GM13977 (cell line): ENCODE results near the gene THAP11.

Source experiments
- DNase-seq: peaks from one replicate; pipeline ENCODE4 v3.0.0; 2012; ENCODE audit warnings: low spot score
- in situ Hi-C: fragments of 300-500 bp; cut with MboI; formaldehyde crosslinking; loops from one replicate; pipeline ENCODE4 v1.12.0; 2022; ENCODE audit warnings: low sequenced_read_pairs, low pct_unique_long_range_greater_than_20kb, mixed read lengths, inconsistent platforms; ENCODE audit not compliant: unreplicated experiment
- TF ChIP-seq, protein P1 (sequence below): IDR thresholded peaks from 2 replicates; pipeline ENCODE4 v1.5.1; 2012; ENCODE audit warnings: mild to moderate bottlenecking, control low read depth; ENCODE audit not compliant: insufficient read depth; ENCODE audit errors: extremely low read depth, missing control alignments

THAP11 gene

DNA sequence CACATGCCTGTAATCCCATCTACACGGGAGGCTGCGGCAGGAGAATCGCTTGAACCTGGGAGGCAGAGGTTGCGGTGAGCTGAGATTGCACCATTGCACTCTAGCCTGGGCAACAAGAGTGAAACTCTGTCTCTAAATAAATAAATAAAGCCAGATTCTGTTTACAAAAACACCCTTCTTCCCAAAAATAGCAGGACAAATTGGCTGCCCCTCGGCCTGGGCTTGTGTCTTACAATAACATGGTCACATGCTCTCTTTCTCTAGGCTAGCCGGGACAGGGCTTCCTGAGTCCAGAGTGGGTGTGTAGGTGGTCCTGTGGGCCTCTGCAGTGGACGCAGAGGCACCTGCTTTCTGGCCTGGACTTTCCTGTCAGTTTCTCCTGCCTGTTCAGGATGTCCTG, 27.5 kb downstream of the THAP11 start:
- no peak for DNase-seq
- in situ Hi-C loops: no loop called here
- TF ChIP-seq, protein P1, sequence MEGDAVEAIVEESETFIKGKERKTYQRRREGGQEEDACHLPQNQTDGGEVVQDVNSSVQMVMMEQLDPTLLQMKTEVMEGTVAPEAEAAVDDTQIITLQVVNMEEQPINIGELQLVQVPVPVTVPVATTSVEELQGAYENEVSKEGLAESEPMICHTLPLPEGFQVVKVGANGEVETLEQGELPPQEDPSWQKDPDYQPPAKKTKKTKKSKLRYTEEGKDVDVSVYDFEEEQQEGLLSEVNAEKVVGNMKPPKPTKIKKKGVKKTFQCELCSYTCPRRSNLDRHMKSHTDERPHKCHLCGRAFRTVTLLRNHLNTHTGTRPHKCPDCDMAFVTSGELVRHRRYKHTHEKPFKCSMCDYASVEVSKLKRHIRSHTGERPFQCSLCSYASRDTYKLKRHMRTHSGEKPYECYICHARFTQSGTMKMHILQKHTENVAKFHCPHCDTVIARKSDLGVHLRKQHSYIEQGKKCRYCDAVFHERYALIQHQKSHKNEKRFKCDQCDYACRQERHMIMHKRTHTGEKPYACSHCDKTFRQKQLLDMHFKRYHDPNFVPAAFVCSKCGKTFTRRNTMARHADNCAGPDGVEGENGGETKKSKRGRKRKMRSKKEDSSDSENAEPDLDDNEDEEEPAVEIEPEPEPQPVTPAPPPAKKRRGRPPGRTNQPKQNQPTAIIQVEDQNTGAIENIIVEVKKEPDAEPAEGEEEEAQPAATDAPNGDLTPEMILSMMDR: no peak

DNA sequence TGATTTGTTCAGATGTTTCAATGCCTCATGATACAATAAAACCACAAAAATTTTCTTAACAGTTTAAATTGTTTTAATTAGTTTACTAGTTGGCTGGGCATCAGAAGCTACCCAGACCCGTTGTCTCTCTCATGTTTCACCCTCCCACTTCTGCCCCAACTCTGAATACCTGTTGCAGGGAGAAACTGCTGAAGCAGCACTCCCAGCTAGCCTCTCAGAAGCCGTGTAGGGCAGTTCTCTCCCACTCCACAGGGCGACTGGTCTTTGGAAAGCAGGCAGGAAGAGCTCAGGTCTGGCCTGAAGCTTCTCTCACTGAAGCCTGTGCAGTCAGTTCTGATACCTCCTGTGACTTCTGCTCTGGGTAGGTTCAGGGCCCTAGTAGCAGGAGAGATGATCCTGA, 29.1 kb downstream of the THAP11 start:
- DNase-seq: no peak
- in situ Hi-C loops: no loop called here
- TF ChIP-seq, protein P1: no peak

- DNase-seq: no peak
- TF ChIP-seq, protein P1: no peak
- in situ Hi-C loops: no loop called here
These were observed 30.1 kb downstream of the THAP11 start for GRCh38 chr16:67872131-67872630.

DNA sequence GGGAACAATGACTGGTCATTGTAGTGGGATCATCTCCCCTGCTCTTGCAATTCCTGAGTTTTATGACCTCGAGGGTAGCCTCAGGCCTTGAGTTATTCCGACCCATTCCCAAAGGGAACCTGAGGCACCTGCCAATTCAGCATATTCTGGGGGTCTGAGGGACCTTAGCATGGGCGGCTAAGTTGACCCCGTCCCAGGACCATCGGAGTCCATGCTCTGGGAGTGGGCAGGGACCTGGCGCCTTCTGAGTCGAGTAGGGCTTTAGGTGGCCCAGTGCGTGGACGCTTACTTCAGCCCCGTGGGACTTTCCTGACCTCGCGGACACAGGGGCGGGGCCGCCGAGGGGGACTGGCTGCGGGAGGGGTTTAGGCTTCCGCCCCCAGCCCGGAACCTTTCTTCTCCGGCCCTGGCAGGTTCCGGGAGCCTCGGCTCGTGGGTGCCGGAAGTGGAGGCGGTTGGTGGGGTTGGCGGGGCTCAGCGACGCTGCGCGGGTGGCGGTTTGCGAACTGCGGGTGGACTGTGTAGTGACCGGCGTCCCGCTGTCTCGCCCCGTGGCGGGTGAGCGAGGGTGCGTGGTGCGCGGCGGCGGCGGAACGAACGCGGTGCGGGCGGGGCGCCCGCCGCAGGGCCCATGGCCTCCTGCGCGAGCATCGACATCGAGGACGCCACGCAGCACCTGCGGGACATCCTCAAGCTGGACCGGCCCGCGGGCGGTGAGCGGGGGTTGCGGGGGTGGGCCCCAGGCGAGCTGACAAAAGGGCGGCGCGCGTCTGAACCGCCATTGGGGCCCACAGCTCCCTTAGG, 30.7 kb downstream of the THAP11 start, which contains the start of gene EDC4:
EDC4 (plus strand) TSS at position 422 of the 804 bp plus-strand sequence; CDS start at position 632, 210 bp downstream.
- TF ChIP-seq, protein P1: no peak
- peak; percentile 95 for DNase-seq
- in situ Hi-C loops: no loop called here

DNA sequence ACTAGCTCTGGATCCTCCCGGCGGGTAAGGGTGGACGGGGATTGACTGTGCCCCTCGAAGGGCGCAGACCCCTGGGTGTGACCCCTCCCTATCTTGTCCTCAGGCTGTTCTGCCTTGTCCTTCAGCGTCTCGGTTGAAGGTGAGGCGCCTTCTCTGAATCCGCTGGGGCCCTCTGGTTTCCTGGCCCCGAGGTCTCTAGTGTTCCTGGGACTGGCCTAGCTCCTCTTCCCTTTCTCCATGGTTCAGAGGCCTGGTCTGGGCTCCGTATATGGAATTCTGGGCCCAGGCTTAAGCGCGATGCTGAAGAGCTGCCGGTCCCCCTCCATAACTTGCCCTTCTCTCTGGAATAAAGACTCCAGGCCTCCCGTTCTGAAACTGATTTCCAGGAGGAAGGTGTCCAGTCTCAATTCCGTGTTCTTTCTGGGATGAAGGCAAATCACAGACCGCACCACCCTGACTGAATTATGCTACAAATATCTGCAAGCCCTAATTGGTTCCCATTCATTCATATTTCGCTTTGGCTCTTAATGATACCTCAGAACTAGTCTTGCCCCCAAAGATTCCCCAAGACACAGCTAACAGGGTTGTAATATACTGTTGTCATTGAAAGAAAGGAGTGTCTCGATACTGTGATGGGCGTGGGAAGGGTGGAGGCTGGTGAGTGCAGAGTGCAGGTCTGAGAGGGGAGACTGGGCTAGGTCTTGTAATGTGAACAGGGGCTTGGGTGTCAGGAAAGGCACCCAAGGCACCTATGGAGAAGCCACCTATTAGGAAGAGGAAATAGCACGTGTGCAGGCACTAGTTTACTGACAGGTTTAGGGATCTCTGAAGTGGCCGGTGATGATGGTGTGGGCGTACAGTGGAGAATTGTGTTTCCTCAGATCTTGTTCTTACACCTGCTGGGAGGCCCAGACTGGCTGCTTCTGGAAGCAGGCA, 31.6 kb downstream of the THAP11 start:
- TF ChIP-seq, protein P1: no peak
- in situ Hi-C loops: no loop called here
- DNase-seq: no peak

DNA sequence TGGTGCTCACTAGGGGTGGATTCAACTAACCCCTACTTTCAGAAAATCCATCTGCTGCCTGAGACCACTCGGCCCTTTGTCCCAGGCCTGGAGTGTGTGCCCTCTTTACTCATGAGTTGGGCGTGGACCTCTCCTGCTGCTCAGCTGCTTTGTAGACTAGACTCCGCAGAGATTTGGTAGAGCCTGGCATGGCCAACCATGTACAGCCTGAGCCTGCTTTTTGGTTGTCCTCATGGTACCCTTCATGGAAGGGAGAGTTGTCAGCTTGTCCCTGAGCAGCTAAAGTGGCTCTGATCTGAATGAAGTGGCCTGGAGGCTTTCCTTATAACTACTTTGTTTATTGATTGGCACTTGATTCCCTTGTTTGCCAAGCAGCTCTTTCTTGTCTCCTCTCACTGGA, 32.3 kb downstream of the THAP11 start:
- in situ Hi-C loops: no loop called here
- TF ChIP-seq, protein P1: no peak
- DNase-seq: no peak
